Measurements from ENCODE around the gene PCSK9.

The PCSK9 gene

DNA sequence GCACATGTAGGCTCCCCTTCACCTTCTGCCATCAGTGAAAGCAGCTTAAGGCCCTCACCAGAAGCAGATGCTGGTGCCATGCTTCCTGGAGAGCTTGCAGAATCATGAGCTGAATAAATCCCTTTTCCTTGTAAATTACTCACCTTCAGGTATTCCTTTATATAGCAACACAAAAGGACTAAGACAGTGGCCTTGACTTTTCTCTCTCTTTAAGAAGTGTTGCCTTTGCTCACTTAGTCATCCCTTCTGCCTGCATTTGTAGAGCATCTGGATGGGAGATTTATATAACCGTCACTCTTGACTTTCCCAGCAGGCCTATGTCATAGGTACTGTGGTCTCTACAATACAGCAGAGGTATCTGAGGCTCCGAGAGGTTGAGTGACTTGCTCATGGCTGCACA, 3.7 kb downstream of the PCSK9 start:
- DNase-seq (ENCODE audit: low read depth, low spot score) = no peak
- H3K36me3 ChIP-seq (ENCODE audit: control insufficient read depth, insufficient read depth, low read length) = peaks cover 7% of the 10 kb centered on the region; the same call in 1 of the 2 replicates
- no peak overlapping the region for H3K4me3 ChIP-seq (ENCODE audit: low read length)
- no CpG with 5 or more reads among the region's 2 CpGs for WGBS (ENCODE audit: insufficient coverage, insufficient read length)
- no peaks in the 10 kb centered on the region; the same call in 1 of the 2 replicates for H3K4me1 ChIP-seq (ENCODE audit: control insufficient read depth, insufficient read depth, low read length)
- no peaks in the 10 kb centered on the region for H3K9me3 ChIP-seq (ENCODE audit: control insufficient read depth, insufficient read depth, low read length)
- H3K27ac ChIP-seq (ENCODE audit: low read length) = no peak overlapping the region
- peaks cover 2% of the 10 kb centered on the region; the same call in 1 of the 2 replicates for H3K27me3 ChIP-seq (ENCODE audit: control insufficient read depth, insufficient read depth, low read length)

DNA sequence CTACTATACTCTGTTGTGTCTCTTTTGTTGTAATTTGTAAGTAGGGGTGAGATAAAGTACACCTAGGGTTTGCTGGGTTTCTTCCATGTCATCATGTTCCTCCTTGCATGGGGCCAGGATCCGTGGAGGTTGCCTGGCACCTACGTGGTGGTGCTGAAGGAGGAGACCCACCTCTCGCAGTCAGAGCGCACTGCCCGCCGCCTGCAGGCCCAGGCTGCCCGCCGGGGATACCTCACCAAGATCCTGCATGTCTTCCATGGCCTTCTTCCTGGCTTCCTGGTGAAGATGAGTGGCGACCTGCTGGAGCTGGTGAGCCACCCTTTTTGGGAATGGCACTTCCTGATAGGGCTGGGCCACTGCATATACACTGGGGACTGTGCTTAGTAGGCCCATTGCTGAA, 4.4 kb downstream of the PCSK9 start:
- Histone ChIP-seq H3K36me3 (ENCODE audit: control insufficient read depth, insufficient read depth, low read length) (peaks cover 7% of the 10 kb centered on the region; the same call in 1 of the 2 replicates), H3K4me3 (ENCODE audit: low read length) (no peak overlapping the region), H3K27me3 (ENCODE audit: control insufficient read depth, insufficient read depth, low read length) (peaks cover 2% of the 10 kb centered on the region; the same call in 1 of the 2 replicates), H3K9me3 (ENCODE audit: control insufficient read depth, insufficient read depth, low read length) (no peaks in the 10 kb centered on the region), H3K27ac (ENCODE audit: low read length) (no peak overlapping the region), H3K4me1 (ENCODE audit: control insufficient read depth, insufficient read depth, low read length) (no peaks in the 10 kb centered on the region; the same call in 1 of the 2 replicates)
- DNase-seq (ENCODE audit: low read depth, low spot score) = no peak
- WGBS (ENCODE audit: insufficient coverage, insufficient read length) = no CpG with 5 or more reads among the region's 9 CpGs

DNA sequence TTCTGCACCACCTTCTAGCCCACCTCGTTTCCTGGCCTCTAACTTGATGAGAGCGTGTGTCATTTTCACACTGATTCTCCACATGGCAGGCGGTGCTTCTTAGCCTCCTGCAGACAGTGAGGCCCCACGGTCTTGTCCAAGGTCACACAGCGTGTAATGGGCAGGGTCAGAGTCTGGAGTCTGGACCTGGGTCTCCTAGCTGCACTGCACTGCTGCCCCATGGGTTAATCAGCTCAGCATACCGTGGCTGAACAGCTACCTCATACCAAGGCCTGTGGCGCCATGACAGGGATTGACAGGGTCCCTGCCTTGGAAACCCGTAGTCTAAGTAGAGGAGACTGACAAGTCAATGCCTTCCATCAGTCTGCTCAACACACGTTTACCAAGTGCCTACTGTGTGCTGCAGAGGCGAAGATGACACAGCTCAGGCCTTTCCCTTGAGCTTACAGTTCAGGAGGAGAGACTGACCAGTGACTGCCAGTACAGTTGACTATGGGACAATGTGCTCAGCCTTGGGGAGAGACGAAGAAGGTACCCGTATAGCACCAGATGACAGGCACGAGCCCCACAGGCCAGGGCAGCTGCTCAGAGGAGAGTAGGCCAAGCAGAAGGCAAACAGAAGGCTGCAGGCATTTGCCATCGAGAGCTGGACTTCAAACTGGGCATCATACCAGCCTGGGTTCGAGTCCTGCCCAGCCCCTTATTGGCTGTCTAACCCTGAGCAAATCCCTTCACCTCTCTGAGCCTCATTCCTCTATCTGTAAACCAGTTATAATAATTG, 5.5 kb downstream of the PCSK9 start:
- H3K27me3 ChIP-seq (ENCODE audit: control insufficient read depth, insufficient read depth, low read length) = peaks cover 2% of the 10 kb centered on the region; the same call in 1 of the 2 replicates
- DNase-seq (ENCODE audit: low read depth, low spot score) = no peak
- no CpG with 5 or more reads among the region's 15 CpGs for WGBS (ENCODE audit: insufficient coverage, insufficient read length)
- peaks cover 7% of the 10 kb centered on the region; the same call in 1 of the 2 replicates for H3K36me3 ChIP-seq (ENCODE audit: control insufficient read depth, insufficient read depth, low read length)
- no peaks in the 10 kb centered on the region; the same call in 1 of the 2 replicates for H3K4me1 ChIP-seq (ENCODE audit: control insufficient read depth, insufficient read depth, low read length)
- no peaks in the 10 kb centered on the region for H3K9me3 ChIP-seq (ENCODE audit: control insufficient read depth, insufficient read depth, low read length)
- no peak overlapping the region for H3K4me3 ChIP-seq (ENCODE audit: low read length)
- H3K27ac ChIP-seq (ENCODE audit: low read length) = no peak overlapping the region

DNA sequence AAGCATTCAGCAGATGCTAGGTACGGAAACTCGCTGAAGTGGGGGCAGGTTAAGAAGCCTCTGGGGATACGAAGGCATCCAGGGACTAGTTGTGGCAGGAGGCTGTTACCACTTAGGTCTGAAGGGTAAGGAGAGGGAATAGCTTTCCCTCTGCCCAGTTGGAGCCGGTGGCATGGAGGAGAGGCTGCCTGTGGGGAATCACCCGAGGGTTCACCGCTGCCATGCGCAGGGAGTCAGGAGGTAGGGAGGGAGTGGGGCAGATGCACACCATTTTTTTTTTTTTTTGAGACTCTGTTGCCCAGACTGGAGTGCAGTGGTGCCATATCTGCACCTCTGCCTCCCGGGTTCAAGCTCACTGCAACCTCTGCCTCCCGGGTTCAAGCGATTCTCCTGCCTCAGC, 6.1 kb downstream of the PCSK9 start:
- Histone ChIP-seq H3K36me3 (ENCODE audit: control insufficient read depth, insufficient read depth, low read length) (peaks cover 7% of the 10 kb centered on the region; the same call in 1 of the 2 replicates), H3K27me3 (ENCODE audit: control insufficient read depth, insufficient read depth, low read length) (peaks cover under 1% of the 10 kb centered on the region; the same call in 1 of the 2 replicates), H3K4me3 (ENCODE audit: low read length) (no peak overlapping the region), H3K27ac (ENCODE audit: low read length) (no peak overlapping the region), H3K9me3 (ENCODE audit: control insufficient read depth, insufficient read depth, low read length) (no peaks in the 10 kb centered on the region), H3K4me1 (ENCODE audit: control insufficient read depth, insufficient read depth, low read length) (no peaks in the 10 kb centered on the region; the same call in 1 of the 2 replicates)
- no CpG with 5 or more reads among the region's 10 CpGs for WGBS (ENCODE audit: insufficient coverage, insufficient read length)
- DNase-seq (ENCODE audit: low read depth, low spot score) = no peak

DNA sequence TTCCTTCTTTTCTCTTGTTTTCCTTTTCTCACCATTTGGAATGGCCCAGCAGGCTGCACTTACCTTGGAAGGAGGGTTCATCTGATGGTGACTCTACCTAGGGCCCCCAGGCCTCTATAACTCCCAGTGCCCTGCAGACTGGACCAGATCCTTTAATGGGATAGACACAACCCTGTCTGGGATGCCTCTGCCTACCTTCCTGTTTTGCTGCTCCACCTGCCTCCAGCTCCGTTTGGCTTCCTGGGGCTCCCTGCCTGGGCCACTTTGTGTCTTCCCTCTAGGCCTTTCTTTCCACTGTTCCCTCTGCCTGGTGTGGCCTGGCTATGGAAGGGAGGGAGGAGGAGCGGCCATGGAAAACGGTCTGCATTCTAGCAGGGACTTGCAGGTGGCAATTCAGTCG, 7.5 kb downstream of the PCSK9 start:
- Histone ChIP-seq H3K4me3 (ENCODE audit: low read length) (no peak overlapping the region), H3K9me3 (ENCODE audit: control insufficient read depth, insufficient read depth, low read length) (no peaks in the 10 kb centered on the region), H3K4me1 (ENCODE audit: control insufficient read depth, insufficient read depth, low read length) (no peaks in the 10 kb centered on the region), H3K27ac (ENCODE audit: low read length) (no peak overlapping the region), H3K36me3 (ENCODE audit: control insufficient read depth, insufficient read depth, low read length) (peaks cover 12% of the 10 kb centered on the region; the same call in 1 of the 2 replicates), H3K27me3 (ENCODE audit: control insufficient read depth, insufficient read depth, low read length) (no peaks in the 10 kb centered on the region)
- DNase-seq (ENCODE audit: low read depth, low spot score) = no peak
- no CpG with 5 or more reads among the region's 4 CpGs for WGBS (ENCODE audit: insufficient coverage, insufficient read length)

DNA sequence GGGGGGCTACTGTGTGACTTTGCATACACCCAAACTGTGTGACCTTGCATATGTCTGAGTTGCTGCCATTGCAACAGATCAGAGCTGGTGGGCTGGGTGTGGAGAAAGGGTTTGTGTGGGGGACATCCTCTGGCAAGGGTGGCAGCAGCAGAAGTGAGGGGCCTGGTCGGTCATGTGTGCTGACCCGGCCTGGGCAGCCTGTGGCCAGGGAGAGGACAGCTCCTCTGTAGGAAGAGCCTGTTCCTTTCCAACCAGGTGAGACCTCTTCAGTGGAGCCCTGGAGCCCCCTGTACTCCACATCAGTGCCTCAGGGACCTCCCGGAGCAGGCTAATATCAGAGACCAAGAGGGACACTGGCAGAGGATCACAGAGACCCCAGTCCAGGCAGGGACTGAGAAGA, 8.3 kb downstream of the PCSK9 start:
- H3K36me3 ChIP-seq (ENCODE audit: control insufficient read depth, insufficient read depth, low read length) = peaks cover 17% of the 10 kb centered on the region; the same call in 1 of the 2 replicates
- H3K27me3 ChIP-seq (ENCODE audit: control insufficient read depth, insufficient read depth, low read length) = no peaks in the 10 kb centered on the region

DNA sequence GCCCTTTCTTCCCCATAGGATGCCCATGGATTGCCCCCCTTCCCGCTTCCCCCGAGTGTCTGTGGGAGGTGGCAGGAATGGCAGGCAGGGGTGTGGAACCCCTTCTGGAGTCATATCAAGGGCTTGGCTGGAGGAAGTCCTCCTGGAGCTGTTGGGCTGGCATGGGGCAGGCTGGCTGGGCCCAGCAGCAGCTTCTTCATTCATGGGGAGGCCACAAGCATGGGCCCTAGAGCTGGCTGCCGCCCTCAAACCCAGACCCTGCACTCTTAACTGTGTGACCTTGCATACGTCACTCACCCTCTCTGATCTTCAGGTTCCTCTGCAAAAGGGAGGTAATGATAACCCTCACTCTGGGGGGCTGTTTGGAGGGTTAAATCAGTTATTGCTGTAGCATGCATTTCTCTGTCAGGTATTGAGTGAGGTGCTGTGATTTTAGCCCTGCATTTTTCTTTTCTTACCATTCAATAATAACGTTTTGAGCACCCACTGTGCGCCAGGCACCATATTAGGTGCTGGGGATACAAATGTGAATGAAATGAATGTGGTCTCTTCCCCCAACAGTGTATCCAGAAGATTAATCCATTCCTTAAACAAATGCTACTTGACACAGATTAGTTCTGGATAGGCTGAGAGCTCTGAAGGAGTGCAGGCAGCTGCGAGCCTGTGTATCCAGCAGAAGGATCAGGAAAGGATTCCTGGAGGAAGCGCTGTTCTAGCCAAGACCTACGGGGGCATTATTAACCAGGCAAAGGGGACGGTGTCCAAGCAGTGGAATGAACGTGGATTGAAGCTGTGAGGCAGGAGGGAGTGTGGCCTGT, 9.3 kb downstream of the PCSK9 start:
- Histone ChIP-seq H3K27me3 (ENCODE audit: control insufficient read depth, insufficient read depth, low read length) (no peaks in the 10 kb centered on the region), H3K4me3 (ENCODE audit: low read length) (no peak overlapping the region), H3K9me3 (ENCODE audit: control insufficient read depth, insufficient read depth, low read length) (no peaks in the 10 kb centered on the region), H3K27ac (ENCODE audit: low read length) (no peak overlapping the region), H3K4me1 (ENCODE audit: control insufficient read depth, insufficient read depth, low read length) (no peaks in the 10 kb centered on the region), H3K36me3 (ENCODE audit: control insufficient read depth, insufficient read depth, low read length) (peaks cover 24% of the 10 kb centered on the region; the same call in 1 of the 2 replicates)
- no peak for DNase-seq (ENCODE audit: low read depth, low spot score)
- no CpG with 5 or more reads among the region's 11 CpGs for WGBS (ENCODE audit: insufficient coverage, insufficient read length)

More for the DNA sequence above, 8.3 kb downstream of the PCSK9 start:
- no peak overlapping the region for H3K4me3 ChIP-seq (ENCODE audit: low read length)
- no peak overlapping the region for H3K27ac ChIP-seq (ENCODE audit: low read length)
- WGBS (ENCODE audit: insufficient coverage, insufficient read length) = no CpG with 5 or more reads among the region's 3 CpGs
- no peaks in the 10 kb centered on the region for H3K9me3 ChIP-seq (ENCODE audit: control insufficient read depth, insufficient read depth, low read length)
- DNase-seq (ENCODE audit: low read depth, low spot score) = no peak
- H3K4me1 ChIP-seq (ENCODE audit: control insufficient read depth, insufficient read depth, low read length) = no peaks in the 10 kb centered on the region

DNA sequence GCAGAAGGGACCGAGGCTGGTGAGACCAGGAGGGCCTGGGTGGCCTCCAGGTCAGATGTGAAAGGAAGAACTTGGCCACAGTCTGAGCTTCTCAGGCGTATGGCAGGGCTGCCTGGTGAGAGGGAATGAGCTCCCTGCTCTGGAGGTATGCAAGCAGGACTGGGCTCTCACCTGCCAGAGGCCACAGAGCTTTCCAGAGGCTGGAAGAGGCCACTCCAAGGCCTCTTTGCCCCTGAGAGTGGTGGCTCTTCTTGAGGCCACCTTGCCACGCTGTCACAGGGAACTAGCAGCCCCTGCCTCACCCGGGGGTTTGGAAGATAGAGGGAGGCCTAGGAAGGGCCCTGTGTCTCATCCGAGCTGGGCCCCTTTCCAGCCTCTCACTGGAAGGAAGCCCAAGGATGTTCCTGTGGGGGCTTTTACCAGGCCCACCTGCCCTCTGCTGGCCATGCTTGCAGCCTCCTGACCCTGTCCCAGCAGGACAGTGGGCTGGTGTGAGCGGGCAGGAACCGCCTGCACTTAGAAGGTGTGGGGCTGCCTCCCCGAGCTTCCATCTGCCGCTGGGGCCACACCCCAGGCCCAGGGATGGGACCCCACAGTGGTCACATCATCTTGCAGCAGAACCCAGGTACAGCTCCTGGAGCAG, 10.0 kb downstream of the PCSK9 start:
- DNase-seq (ENCODE audit: low read depth, low spot score) = no peak
- Histone ChIP-seq H3K27me3 (ENCODE audit: control insufficient read depth, insufficient read depth, low read length) (no peaks in the 10 kb centered on the region), H3K27ac (ENCODE audit: low read length) (no peak overlapping the region), H3K4me3 (ENCODE audit: low read length) (no peak overlapping the region), H3K9me3 (ENCODE audit: control insufficient read depth, insufficient read depth, low read length) (no peaks in the 10 kb centered on the region), H3K4me1 (ENCODE audit: control insufficient read depth, insufficient read depth, low read length) (no peaks in the 10 kb centered on the region), H3K36me3 (ENCODE audit: control insufficient read depth, insufficient read depth, low read length) (peaks cover 27% of the 10 kb centered on the region; the same call in 1 of the 2 replicates)
- no CpG with 5 or more reads among the region's 9 CpGs for WGBS (ENCODE audit: insufficient coverage, insufficient read length)

DNA sequence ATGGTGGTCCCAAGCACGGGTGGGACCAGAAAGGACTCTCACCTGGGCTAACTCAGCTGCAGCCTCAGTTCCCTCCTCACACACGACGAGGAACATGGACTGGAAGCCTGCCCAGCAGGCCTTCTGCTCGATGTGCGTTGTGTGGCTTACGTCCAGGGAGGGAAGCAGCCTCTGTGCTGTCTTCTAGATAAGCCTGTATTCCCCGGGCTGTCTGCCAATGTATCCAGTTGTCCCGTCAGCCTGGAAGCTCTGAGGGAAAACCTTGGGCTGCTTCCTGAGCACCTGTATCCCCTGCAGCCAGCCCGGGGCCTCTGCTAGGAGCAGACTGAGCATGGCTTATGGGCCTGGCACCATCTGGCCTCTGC, 10.5 kb downstream of the PCSK9 start:
- H3K27ac ChIP-seq (ENCODE audit: low read length) = no peak overlapping the region
- H3K9me3 ChIP-seq (ENCODE audit: control insufficient read depth, insufficient read depth, low read length) = no peaks in the 10 kb centered on the region
- H3K36me3 ChIP-seq (ENCODE audit: control insufficient read depth, insufficient read depth, low read length) = peaks cover 22% of the 10 kb centered on the region; the same call in 1 of the 2 replicates
- H3K4me3 ChIP-seq (ENCODE audit: low read length) = no peak overlapping the region
- no peak for DNase-seq (ENCODE audit: low read depth, low spot score)
- no peaks in the 10 kb centered on the region for H3K27me3 ChIP-seq (ENCODE audit: control insufficient read depth, insufficient read depth, low read length)
- H3K4me1 ChIP-seq (ENCODE audit: control insufficient read depth, insufficient read depth, low read length) = no peaks in the 10 kb centered on the region
- WGBS (ENCODE audit: insufficient coverage, insufficient read length) = no CpG with 5 or more reads among the region's 9 CpGs

DNA sequence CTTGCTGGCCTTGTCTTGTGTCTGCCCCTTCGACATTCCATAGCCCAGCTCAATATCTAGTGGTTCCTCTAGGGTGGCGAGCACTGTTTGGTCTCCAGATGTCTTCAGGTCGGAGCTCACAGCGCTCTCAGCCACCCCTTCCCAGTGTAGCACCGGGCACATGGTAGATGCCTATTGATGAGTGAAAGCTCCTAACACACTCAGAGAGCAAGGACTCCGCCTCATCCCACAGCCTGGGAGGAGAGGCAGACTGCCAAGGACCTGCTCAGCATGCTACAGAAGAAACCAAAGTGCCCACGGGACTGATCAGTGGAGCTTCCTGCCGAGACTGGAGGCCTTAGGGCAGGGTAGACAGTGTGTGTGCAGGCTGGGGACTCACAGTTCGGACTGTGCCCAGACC, 10.9 kb downstream of the PCSK9 start:
- no peaks in the 10 kb centered on the region for H3K27me3 ChIP-seq (ENCODE audit: control insufficient read depth, insufficient read depth, low read length)
- H3K4me3 ChIP-seq (ENCODE audit: low read length) = no peak overlapping the region
- no peaks in the 10 kb centered on the region for H3K4me1 ChIP-seq (ENCODE audit: control insufficient read depth, insufficient read depth, low read length)
- peaks cover 20% of the 10 kb centered on the region; the same call in 1 of the 2 replicates for H3K36me3 ChIP-seq (ENCODE audit: control insufficient read depth, insufficient read depth, low read length)
- no CpG with 5 or more reads among the region's 9 CpGs for WGBS (ENCODE audit: insufficient coverage, insufficient read length)
- DNase-seq (ENCODE audit: low read depth, low spot score) = no peak
- H3K9me3 ChIP-seq (ENCODE audit: control insufficient read depth, insufficient read depth, low read length) = no peaks in the 10 kb centered on the region
- no peak overlapping the region for H3K27ac ChIP-seq (ENCODE audit: low read length)
